Ishikawa (cell line): ENCODE measurements around the gene CACNA2D2.

Experiments
- EP300 ChIP-seq: IDR thresholded peaks from 2 replicates; pipeline ENCODE4 v1.6.1; 2012; ENCODE audit warnings: borderline replicate concordance
- TF ChIP-seq, protein P1 (sequence below): IDR thresholded peaks from 2 replicates; pipeline ENCODE4 v1.6.1; 2012

DNA sequence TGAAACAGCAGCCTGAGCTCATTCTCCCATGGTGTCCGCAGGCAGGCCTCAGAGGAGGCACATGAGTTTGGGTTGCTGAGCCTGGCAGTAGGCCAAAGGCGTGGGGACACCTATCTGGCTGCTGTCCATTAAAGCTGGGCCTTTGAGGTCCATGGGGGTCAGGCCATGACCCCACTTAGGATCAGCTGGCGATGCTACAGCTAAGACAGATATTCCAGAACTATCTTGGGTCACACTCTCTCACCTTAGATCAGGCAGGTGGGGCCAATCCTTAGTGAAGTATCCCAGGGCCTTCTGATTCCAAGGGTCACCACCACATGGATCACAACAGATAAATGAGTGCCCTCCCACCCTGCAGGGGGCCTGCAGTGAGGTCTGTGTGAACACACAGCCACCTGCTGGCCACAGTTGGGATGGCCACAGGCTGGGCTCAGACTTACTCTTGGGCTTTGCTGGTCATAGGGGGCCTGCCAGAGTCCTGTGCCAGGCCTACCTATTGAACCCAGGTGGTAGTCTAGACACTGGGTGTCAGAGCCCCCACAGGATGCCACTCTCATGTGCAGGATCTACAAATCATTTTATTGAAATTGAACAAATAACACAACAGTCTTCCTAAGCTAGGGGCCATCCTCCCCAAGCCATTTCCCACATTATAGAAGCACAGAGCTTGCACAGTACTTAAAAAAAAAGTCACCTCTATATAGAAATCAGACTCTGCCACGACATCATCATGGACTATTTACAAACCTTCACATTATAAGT is 178.9 kb downstream of the CACNA2D2 start:
- TF ChIP-seq EP300, result no peak
- TF ChIP-seq, protein P1, sequence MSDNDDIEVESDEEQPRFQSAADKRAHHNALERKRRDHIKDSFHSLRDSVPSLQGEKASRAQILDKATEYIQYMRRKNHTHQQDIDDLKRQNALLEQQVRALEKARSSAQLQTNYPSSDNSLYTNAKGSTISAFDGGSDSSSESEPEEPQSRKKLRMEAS, result no peak
